Suprapubic skin (tissue), 4 donors: Measurements from ENCODE around the gene ICAM1.

Experiments
- CTCF ChIP-seq, 2 donors: fragments of 200-600 bp in 1 of 2; fragments of 450-650 bp in 1 of 2; sonication (generic) in 1 of 2; IDR thresholded peaks; one replicate each; pipeline ENCODE4 v1.5.1; 2016 to 2019; ENCODE audit warnings: antibody characterized with exemption in 2 of 2, mild to moderate bottlenecking in 1 of 2, moderate library complexity in 1 of 2
- EP300 ChIP-seq: sonication (generic); formaldehyde crosslinking; IDR thresholded peaks from one replicate; pipeline ENCODE4 v1.6.1; 2017; ENCODE audit warnings: antibody characterized with exemption
- POLR2A ChIP-seq, 2 donors: fragments of 450-650 bp; IDR thresholded peaks; one replicate each; pipeline ENCODE4 v1.6.1; 2017; ENCODE audit warnings: antibody characterized with exemption in 2 of 2, mild to moderate bottlenecking in 2 of 2, moderate library complexity in 2 of 2
- POLR2AphosphoS5 ChIP-seq, 3 donors: sonication (generic); formaldehyde crosslinking; IDR thresholded peaks; one replicate each; pipeline ENCODE4 v1.6.1; 2017; ENCODE audit warnings: antibody characterized with exemption in 3 of 3

- TF ChIP-seq CTCF (IDR thresholded peaks at IDR 0.05) (no peak), POLR2A (IDR thresholded peaks at IDR 0.05) (no peak), EP300 (no peak), POLR2AphosphoS5 (IDR thresholded peaks at IDR 0.05) (no peak)
These were observed 32.6 kb upstream of the ICAM1 start for GRCh38 chr19:10238172-10238783.
